B cell (primary cell): Measurements from ENCODE around the gene CLCN7.
"Not testable (repeated sequence)": the region's sequence is repeated elsewhere in the genome, so short reads cannot be mapped to it uniquely, and the experiment has no call there.

Experiments
- CTCF ChIP-seq: fragments of 200-600 bp; IDR thresholded peaks from one replicate; pipeline ENCODE4 v1.8.0; 2022; ENCODE audit warnings: antibody characterized with exemption, mild to moderate bottlenecking
- EZH2 ChIP-seq: IDR thresholded peaks from 2 replicates; pipeline ENCODE4 v1.6.1; 2012; ENCODE audit warnings: borderline replicate concordance, low read depth, mild to moderate bottlenecking, moderate library complexity, low read length; ENCODE audit not compliant: insufficient read depth, poor library complexity, severe bottlenecking

- not testable (repeated sequence) for TF ChIP-seq CTCF, EZH2
Observed at GRCh38 chr16:1439699-1440074, 35.1 kb downstream of the CLCN7 start.
